WTC11 (cell line): ENCODE measurements around the gene RPL37A. TPM values are rescaled to one million over a fixed set of nuclear protein-coding genes. Genes with fewer than 3 reads are reported as not detected.

ENCODE experiments used
- total RNA-seq: library from RNA; stranded (reverse); gene quantifications from 3 replicates; pipeline ENCODE4 v1.2.3, GENCODE V29; 2021

RPL37A gene
- total RNA-seq, 1 experiment from 2014 or later, result 3,135 TPM

Other genes with a start within 250 kb of the RPL37A start
- 1.7 to 2.6 TPM (median 1.7 TPM) in 3 replicates for gene MARCHF4, start 126.4 kb upstream of the RPL37A start, total RNA-seq
- 20.9 to 24.3 TPM (median 22.4 TPM) in 3 replicates for gene SMARCAL1, start 86.4 kb upstream of the RPL37A start, total RNA-seq
- gene IGFBP2, start 134.6 kb downstream of the RPL37A start, total RNA-seq, result 514 to 873 TPM (median 854 TPM) in 3 replicates
- gene IGFBP5, start 196.7 kb downstream of the RPL37A start, total RNA-seq, result 5.3 to 12.5 TPM (median 6.4 TPM) in 3 replicates